HG03469 (cell line): ENCODE measurements around the gene CNOT4.

Source experiments
- ATAC-seq: cut with Tn5 transposase; IDR thresholded peaks from one replicate; pipeline ENCODE4 v1.9.1; 2021; ENCODE audit warnings: mild to moderate bottlenecking, moderate library complexity, moderate number of reproducible peaks; ENCODE audit not compliant: unreplicated experiment

The CNOT4 gene, protein sequence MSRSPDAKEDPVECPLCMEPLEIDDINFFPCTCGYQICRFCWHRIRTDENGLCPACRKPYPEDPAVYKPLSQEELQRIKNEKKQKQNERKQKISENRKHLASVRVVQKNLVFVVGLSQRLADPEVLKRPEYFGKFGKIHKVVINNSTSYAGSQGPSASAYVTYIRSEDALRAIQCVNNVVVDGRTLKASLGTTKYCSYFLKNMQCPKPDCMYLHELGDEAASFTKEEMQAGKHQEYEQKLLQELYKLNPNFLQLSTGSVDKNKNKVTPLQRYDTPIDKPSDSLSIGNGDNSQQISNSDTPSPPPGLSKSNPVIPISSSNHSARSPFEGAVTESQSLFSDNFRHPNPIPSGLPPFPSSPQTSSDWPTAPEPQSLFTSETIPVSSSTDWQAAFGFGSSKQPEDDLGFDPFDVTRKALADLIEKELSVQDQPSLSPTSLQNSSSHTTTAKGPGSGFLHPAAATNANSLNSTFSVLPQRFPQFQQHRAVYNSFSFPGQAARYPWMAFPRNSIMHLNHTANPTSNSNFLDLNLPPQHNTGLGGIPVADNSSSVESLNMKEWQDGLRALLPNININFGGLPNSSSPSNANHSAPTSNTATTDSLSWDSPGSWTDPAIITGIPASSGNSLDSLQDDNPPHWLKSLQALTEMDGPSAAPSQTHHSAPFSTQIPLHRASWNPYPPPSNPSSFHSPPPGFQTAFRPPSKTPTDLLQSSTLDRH

DNA sequence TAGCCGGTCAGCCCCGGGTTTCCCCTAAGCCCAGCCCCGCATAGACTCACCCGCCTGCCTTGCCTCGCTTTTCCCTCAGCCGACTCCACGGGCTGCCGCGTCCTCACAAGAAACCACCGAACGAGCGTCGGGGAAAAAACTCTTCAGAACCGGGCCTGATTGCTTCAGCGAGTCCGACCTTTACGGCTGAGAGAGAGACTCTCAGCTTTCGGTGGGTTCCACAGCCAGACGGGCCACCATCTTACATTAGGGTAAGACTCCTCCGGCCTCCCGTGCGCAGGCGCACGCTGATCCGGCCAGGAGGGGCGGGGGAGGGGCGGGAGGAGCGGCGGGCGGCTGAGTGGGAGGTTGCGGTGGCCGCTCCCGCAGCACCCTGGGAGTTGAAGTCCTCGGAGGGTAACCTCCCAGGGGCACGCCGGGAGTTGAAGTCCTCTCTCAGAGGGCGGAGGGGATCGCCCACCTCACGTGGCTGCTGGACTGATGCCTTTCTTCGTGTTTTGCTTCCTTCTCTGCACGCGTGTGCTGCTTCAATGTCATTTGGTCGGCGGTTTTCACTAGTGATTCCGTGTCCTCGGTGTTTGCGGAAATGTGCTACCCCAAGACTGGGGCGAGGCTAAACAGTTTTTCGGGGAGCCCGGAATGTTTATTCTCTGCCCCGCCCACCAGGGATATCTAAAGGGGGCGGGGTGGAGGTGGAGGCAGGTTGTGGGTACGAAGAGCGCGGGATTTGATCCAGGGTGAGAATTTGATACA lies at the start of gene CNOT4:
Gene CNOT4, minus strand, starts transcription at position 264 of the 753 bp plus-strand sequence. CDS start 71,771 bp downstream, outside the sequence.
- ATAC-seq: peak; percentile 89

DNA sequence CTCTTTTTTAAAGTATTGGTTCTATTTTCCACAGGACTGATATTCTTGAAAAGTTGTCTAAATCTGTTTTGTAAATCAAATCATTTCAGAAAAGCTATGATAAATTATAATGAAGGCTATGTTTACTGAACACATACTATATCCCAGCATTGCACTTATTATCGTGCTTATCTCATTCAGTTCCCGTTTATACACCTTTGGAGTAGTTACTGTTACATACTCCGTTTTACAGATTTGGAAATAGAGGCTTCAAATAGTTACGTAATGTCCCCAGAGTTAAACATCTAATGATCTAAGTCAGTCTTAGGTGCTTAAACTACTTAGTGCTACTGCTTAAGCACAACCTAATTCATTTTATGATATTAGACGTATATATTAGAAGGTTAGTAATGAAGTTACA lies 49.0 kb upstream of the CNOT4 start:
- ATAC-seq: no peak

DNA sequence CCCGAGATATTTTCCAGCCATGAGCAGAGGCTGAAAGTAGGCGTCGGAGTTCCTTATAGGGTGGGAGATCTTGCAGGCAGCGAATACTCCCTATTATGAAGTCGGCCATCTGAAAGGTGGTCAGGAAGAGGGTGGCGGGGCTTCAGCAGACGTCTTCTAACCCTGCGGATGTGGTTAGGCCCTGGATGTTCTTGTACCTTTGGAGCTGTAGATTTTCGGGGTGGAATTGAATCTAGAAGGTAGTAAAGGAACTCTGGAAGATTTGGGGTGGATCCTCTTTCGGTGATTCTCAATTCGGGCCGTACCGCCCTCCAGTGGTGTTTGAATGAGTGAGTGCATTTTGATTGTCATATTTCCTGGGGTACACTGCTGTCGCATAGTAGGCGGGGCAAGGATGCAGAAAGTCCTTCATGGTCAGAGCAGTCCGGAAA lies 48.5 kb upstream of the CNOT4 start:
- ATAC-seq: peak; percentile 81

DNA sequence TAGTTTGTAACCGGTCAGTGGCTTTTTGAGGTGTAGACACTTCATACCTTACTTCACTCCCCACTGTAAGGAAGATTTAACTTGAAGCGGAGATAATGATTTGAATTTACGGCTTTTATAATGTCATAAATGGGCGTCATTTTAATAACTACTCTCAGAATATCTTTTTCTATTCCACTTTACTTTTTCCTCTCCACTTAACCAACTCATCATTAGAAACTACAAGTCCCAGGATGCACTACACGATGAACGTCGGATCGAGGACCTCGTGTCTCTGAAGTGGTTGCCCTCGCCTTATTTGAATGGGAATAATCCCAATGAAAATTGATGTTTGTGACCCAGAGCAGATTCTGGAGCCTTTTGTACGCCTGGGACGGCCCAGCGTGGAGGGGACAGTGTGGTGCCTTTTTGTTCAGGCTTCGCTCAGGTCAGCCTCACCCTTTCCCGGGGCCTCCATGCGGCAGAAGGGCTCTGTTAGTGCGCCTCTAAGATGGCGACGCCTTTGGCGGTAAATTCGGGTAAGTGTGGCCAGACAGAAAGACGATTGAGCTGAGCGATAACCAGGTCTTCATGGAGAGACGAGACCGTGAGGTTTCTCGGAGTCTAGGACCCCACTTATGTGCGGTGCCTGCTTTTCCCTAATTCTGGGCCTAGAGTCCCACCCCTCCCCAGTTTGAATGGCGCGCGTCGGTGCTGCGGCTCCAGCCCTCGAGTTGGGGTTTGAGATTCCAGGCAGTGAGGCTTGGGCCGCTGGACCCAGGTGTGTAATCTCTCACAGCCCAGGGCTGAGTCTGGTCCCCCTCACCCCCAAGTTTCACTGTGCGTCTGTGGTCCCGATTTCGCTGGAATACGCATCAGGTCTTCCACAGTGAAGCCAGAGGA lies 47.8 kb upstream of the CNOT4 start, which contains the start of gene NUP205:
Gene NUP205, plus strand, starts transcription at position 463 of the 882 bp plus-strand sequence. Its CDS starts 28 bp downstream, at position 491.
- ATAC-seq: peak; percentile 36

DNA sequence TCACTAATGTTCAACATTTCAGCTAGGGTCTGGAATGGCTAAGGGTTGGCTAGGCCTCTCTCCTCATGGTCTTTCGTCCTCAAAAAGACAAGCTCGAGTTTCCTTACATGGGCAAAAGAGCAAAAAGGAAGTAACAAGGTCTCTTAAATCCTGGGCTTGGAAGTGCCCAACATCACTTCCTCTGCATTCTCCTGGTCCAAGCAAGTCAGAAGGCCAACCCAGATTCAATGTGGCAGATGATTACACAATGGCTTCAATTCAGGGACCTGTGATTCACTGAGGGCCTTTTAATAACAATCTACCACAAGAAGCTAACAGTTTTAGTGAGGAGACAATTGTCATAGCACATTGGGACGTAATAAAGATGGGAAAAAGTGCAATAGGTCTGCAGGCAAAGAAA lies 43.4 kb upstream of the CNOT4 start:
- no peak for ATAC-seq

DNA sequence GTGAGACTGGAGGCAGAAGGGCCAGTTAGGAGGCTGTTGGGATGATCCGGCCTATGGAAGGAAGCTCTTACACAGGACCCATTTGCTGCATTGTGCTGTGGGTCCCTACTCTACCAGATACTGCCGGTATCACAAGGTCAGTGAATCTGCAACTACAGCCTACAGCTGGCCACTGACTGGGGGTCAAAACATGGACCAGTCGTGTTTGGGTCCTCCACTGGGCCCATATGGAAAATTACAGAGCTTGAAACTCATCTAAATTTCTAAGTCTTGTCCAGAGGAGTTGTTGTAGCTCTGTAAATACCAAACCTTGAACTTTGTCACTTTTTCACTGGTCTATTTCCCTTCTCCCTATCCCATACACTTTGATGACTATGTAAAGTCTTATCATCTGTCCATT lies 42.2 kb upstream of the CNOT4 start:
- no peak for ATAC-seq

DNA sequence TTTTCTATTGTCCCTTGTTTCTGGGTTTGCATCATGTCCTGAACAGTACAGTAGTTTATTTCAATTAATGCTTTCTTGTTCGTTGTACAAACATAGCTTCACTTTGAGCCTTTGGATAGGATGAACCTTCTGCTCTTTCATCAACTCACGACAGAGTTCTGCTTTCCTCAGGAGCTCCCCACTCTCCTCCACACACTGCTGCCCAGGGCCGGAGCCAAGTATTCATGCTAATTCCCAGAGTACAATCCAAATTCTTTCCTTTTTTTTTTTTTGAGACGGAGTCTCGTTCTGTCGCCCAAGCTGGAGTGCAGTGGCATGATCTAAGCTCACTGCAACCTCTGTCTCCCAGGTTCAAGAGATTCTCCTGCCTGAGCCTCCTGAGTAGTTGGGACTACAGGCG lies 40.3 kb upstream of the CNOT4 start:
- no peak for ATAC-seq

DNA sequence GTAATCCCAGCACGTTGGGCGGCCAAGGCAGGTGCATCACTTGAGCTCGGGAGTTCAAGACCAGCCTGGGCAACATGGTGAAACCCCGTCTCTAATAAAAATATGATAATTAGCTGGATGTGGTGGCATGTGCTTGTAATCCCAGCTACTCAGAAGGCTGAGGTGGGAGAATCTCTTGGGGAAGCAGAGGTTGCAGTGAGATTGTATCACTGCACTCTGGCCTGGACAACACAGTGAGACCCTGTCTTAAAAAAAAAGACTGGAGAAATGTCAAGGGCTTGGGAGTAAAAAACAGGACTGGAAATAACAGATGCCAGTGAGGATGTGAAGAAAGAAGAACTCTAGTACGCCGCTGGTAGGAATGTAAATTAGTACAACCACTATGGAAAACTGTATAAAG lies 31.1 kb upstream of the CNOT4 start:
- ATAC-seq: no peak

DNA sequence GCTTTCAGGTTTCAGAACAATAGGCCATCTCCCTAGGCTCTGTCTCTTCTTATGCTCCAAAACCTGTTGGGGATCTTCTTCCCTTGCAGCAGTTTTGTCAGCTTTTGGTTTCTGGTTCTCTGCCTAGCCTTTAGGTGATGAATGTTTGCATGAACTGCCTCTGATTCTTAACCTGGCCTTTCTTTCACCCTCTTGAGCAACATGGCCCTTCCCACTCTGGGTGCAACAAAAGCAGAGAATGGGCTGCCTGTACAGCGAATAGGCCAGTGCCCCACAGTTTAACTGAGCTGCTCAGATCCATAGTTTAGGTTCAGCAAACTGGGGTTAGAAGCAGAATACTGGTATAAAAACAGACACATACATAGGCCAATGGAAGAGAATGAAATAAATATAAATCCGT lies 29.7 kb upstream of the CNOT4 start:
- ATAC-seq: no peak

DNA sequence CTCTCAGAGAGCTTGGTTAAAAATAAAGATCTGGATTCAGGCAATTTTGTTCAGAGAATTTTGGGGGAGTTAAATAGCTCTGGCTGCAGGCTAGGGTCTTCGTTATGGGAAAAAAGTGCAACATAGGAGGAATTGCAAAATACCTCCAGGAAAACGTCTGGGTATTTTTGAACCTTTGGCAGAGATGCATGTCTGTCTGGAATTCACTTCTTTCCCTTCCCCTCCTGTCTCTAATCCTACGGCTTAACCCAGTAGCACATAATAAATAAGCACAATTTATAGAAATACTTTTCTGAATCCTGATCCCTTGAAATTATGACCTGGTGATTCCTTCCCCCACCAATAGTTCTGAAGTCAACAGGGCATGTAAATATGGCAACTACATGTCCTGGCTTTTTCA lies 28.5 kb upstream of the CNOT4 start:
- no peak for ATAC-seq

DNA sequence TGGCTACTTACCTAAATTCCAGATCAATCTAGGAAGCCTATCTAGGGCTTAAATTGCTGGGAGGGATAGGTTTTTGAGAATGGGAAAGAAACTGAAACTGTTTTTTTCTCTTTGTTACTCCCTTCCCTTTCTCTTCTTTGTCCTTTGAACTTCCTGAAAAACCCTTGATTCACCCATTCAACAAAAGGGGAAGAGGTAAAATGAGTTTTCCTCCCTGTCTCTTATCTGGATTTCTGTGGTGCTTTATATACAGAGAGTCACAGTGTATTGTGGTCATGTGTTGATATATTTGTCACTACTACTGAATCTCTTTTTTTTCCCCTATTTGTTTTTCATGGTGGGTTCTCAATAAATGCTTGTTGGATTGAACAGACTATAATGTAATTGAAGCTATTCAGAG lies 28.0 kb upstream of the CNOT4 start:
- no peak for ATAC-seq

DNA sequence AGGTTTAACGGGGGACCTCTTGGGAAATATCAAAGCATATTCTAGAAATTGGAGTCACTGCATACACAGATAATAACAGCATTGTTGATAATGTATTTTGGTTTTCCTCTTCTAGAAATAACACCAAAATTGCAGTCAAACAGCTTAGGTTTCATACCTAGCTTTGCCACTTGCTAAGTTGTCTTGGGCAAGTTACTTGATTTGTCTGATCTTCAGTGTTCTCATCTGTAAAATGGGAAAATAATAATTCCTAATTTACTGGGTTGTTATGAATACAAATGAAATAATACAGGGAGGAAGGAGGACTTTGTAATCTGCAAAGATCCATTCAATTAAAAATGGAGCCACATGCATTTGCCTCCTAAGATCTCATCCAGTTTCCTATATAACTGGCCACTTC lies 27.6 kb upstream of the CNOT4 start:
- no peak for ATAC-seq

DNA sequence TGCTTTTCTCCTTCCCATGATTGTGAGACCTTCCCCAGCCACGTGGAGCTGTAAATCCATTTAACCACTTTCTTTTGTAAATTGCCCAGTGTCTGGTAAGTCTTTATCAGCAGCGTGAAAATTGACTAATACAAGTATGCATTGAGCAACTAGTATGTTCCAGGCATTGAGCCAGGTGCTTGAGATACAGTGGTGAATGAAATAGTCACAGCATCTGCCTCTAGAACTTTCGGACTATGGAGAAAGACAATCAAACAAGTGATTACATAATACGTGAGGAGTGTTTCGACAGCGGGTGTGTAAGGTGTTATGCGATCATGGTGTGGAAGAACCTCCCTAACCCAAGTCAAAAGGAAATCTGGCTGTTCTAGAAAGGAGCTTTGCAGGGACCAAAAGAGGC lies 26.2 kb upstream of the CNOT4 start:
- no peak for ATAC-seq

DNA sequence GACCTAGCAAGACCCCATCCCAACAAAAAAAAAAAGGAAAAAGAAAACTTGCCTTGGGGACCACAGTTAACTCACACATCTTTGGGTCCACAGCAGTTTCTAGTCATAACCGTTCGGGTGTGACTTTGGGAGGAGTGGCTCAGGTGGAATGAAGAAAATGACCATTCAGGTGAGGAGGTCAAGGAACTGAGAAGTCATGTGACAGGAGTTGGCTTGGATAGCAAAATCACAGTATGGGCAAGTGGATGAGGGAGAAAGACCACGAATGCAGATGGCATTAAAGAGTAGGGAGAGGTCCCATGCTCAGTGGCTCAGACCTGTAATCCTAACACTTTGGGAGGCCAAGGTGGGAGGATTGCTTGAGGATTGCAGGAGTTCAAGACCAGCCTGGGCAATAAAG lies 17.1 kb upstream of the CNOT4 start:
- ATAC-seq: no peak

DNA sequence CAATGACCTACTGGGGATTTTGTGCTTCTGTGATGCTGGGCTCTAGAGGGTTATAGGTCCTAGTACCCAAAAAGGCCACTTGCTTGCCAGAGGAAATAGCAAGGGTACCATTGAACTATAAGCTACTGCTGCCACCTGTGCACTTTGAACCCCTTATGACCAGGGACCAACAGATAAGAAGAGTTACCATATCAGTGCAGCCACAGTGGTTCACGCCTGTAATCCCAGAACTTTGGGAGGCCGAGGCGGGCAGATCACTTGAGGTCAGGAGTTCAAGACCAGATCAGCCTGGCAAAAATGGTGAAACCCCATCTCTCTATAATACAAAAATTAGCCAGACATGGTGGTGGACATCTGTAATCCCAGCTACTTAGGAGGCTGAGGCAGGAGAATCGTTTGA lies 15.5 kb upstream of the CNOT4 start:
- ATAC-seq: no peak

DNA sequence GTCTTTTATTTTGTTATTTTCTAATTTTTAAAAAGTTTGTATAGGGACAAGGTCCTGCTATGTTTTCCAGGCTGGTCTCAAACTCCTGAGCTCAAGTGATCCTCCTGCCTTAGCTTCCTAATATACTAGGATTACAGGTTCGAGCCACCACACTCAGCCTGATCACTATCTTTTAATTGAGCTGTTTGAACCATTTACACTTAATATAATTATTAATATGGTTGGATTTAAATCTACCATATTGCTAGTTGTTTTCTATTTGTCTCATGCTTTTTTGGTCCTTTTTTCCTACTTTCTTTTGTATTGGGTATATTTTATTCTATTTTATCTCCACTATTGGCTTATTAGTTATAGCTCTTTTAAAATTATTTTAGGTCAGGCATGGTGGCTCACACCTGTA lies 13.2 kb upstream of the CNOT4 start:
- no peak for ATAC-seq

DNA sequence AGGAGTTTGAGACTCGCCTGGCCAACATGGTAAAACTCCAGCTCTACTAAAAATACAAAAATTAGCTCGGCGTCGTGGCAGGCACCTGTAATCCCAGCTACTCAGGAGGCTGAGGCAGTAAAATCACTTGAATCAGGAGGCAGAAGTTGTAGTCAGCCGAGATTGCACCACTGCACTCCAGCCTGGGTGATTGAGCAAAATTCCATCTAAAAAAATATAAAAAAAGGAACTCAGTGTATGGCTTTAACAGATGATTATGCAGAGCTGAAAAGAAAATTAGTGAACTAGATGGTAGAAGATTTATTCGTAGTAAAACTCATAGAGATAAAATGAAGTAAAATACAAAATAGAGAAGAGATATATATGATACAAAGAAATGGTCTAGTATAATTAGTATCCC lies 12.6 kb upstream of the CNOT4 start:
- no peak for ATAC-seq

DNA sequence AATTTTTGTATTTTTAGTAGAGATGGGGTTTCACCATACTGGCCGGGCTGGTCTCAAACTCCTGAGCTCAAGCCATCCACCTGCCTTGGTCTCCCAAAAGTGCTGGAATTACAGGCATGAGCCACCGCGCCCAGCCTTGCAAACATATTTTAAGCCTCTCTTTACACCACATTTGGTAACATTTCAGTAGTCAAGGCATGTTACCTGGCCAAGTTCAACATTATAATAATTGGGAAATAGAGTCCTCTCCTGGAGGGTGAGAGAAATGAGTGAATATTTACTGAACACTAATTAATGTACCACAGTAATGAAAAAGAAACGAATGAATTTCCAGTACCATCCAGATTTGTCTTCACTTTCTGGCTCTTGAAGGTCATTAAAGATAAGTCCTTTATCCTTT lies 10.0 kb upstream of the CNOT4 start:
- no peak for ATAC-seq

DNA sequence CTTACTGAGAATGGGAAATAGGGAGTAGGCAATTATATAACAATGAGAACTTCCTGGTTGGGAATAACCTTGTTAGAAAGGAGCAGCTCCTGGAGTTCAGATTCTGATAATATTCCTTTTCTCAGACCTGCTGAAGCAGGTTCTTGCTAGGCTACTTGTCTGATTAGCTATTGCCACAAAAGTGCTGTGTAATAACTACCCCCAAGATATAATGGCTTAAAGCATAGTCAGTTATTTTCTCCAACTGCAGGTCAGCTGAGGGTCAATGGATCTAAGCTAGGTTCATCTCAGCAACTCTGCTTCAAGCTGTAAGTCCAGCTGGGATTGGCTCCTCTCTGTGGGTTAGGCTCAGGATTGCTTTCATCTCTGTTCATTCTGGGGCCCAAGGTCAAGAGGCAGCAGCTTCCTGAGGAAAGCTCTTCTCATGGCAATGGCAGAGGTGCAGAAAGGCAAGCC lies 9.4 kb upstream of the CNOT4 start:
- ATAC-seq: no peak

DNA sequence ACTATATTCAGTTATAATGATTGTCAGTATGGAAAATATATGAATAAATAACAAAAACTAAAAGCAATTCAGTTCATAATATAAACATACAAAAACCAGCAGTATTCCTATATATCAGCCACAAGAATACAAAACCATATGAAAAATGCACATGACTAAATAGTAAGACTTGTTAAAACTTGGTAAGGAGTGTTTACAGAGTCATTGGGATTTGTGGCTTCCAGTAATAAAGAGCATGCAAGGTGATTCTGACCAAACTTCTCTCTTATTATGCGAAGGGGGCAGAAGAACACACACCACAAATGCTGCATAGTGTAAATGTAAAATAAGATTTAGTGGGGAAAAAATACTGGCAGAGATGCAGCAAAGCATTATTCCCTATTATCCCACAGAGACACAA lies 8.8 kb upstream of the CNOT4 start:
- no peak for ATAC-seq
